ENCODE results near the gene C19orf53.

DNA sequence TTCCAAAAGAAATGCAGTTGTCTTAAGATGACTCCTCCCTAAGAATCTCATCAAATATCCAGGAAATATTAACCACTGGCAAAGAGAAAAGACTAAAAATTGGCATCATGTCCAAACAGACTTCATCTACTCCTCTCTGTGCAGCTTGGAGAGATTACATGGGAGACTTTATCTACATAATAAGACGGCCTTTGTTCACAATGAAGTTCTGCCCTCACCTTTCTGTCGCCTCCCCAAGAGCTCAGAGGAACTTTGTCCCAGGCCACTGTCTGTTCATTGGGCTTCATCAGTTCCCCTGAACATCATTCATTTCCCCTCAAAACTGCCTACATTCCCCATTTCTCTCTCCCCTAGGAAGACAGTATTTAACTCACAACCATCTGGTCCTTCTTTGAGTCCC is 32.4 kb upstream of the C19orf53 start:
- no peak for TF ChIP-seq CTCF (IDR thresholded peaks at IDR 0.05 in 4 of 5, conservative IDR thresholded peaks at IDR 0.05 in 1 of 5)
- TF ChIP-seq POLR2A (IDR thresholded peaks at IDR 0.05): no peak
